Body of pancreas (tissue), 4 donors: ENCODE results near the gene RBL2. TPM values are rescaled to one million over a fixed set of nuclear protein-coding genes. Genes with fewer than 3 reads are reported as not detected.

Experiments used
- ATAC-seq: fragments of 150-250 bp; one replicate; pipeline ENCODE4 v1.9.1; 2016
- DNase-seq, 4 donors: peaks; one replicate each; pipeline ENCODE4 v3.0.0-alpha.2; 2019
- H3K27ac ChIP-seq, 4 donors: fragments of 200-600 bp; sonication (generic); 1 replicate in 3 of 4; 2 replicates in 1 of 4; pipeline versions ENCODE4 v1.5.1 to v1.6.1; 2016 to 2019; ENCODE audit warnings: mild to moderate bottlenecking in 1 of 4, mixed read lengths in 1 of 4, moderate library complexity in 1 of 4
- H3K27me3 ChIP-seq, 2 donors: fragments of 200-600 bp; sonication (generic); one replicate each; pipeline ENCODE4 v1.6.0; 2016; ENCODE audit warnings: mild to moderate bottlenecking in 1 of 2
- H3K36me3 ChIP-seq, 2 donors: fragments of 200-600 bp; sonication (generic); replicated peaks in 1 of 2; 2 replicates each; pipeline ENCODE4 v1.5.1; 2016; ENCODE audit warnings: low read depth in 2 of 2; ENCODE audit not compliant: insufficient read depth in 1 of 2
- H3K4me1 ChIP-seq: fragments of 200-600 bp; sonication (generic); one replicate; pipeline ENCODE4 v1.6.0; 2016
- H3K4me3 ChIP-seq, 2 donors: fragments of 200-600 bp; sonication (generic); 1 replicate in 1 of 2; 2 replicates in 1 of 2; pipeline ENCODE4 v1.5.1; 2016 to 2019
- H3K9me3 ChIP-seq, 3 donors: fragments of 200-600 bp; sonication (generic); 1 replicate in 2 of 3; 2 replicates in 1 of 3; pipeline ENCODE4 v1.5.1; 2016
- POLR2A ChIP-seq, 3 donors: fragments of 450-650 bp; IDR thresholded peaks; one replicate each; pipeline ENCODE4 v1.6.1; 2016; ENCODE audit warnings: antibody characterized with exemption in 3 of 3, mild to moderate bottlenecking in 2 of 3
- WGBS, 2 donors: methylation state at CpG; one replicate each; pipeline ENCODE4 v1.1.5; 2017; 5-methylcytosine and 5-hydroxymethylcytosine counted together
- intact Hi-C: fragments of 100-400 bp; cut with DNase I; formaldehyde crosslinking; loops from one replicate; pipeline ENCODE4 v1.15.1; 2023
- total RNA-seq, 2 donors: library from RNA; depleted of rRNA; stranded (reverse); fragments of >200 nt; gene quantifications; one replicate each; pipeline ENCODE4 v1.1.0, GENCODE V29; 2016
- TF ChIP-seq, protein P1 (sequence below), 7 experiments: fragments of 450-650 bp in 4 of 7; fragments of 200-600 bp in 3 of 7; sonication (generic) in 3 of 7; IDR thresholded peaks; one replicate each; pipeline ENCODE4 v1.5.1; 2016 to 2019; ENCODE audit warnings: antibody characterized with exemption in 7 of 7

RBL2 gene
- total RNA-seq, 2 donors from 2014 or later, result 82.7 to 114 TPM

DNA sequence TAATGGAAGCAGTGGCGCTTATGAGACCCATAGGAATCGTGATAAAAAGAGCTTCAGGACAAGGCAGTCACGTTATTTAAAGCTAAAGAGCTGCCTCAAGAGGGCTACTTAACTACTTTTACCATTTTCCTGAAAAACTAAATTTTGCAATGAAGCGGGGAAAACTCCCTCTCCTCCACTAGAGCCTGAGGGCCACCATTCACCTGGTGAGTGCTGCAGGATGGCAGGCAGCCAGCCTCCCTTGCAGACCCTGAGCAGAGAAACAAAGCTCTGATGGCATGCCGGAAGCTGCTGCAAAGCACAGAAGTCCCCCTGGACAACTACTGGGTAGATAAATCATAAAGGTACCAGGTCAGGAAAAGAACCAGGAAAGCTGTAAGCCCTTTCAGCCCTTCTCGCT lies 60.4 kb downstream of the RBL2 start:
- TF ChIP-seq, protein P1, sequence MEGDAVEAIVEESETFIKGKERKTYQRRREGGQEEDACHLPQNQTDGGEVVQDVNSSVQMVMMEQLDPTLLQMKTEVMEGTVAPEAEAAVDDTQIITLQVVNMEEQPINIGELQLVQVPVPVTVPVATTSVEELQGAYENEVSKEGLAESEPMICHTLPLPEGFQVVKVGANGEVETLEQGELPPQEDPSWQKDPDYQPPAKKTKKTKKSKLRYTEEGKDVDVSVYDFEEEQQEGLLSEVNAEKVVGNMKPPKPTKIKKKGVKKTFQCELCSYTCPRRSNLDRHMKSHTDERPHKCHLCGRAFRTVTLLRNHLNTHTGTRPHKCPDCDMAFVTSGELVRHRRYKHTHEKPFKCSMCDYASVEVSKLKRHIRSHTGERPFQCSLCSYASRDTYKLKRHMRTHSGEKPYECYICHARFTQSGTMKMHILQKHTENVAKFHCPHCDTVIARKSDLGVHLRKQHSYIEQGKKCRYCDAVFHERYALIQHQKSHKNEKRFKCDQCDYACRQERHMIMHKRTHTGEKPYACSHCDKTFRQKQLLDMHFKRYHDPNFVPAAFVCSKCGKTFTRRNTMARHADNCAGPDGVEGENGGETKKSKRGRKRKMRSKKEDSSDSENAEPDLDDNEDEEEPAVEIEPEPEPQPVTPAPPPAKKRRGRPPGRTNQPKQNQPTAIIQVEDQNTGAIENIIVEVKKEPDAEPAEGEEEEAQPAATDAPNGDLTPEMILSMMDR (IDR thresholded peaks at IDR 0.05), result no peak
- TF ChIP-seq POLR2A (IDR thresholded peaks at IDR 0.05), result no peak
- intact Hi-C loops, result loop anchor here (10.0 kb wide), 1 partner anchor 50 kb away; no protein-coding TSS in a partner anchor
- Histone ChIP-seq H3K27ac (no peak overlapping the region), H3K27me3 (no peaks in the 10 kb centered on the region), H3K9me3 (no peaks in the 10 kb centered on the region), H3K4me3 (no peak overlapping the region), H3K4me1 (no peaks in the 10 kb centered on the region), H3K36me3 (peaks cover 12 to 32% of the 10 kb centered on the region in 2 donors)
- DNase-seq (no peak), ATAC-seq (no peak)
- 87 to 92% methylated on average over 6 of the region's 6 CpGs for WGBS, 2 donors

DNA sequence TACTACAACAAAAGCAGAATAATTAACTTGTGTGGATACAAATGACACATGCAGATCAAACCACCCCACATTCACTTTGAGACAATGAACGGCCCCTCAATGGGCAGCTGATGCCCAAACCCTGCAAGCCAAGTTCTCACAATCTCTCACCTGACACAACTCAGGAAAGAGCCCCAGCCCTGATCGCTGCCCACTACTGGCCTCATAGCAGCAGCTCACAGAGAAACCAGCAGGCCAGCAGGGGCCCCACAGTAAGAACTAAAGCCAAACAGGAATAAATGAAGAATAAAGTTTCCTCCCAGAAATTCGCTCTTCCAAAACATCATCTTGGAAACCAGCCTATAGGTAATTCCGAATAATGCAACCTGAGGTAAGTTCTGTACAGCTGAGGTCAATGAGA lies 61.1 kb downstream of the RBL2 start:
- H3K27ac ChIP-seq, result no peak overlapping the region
- peaks cover 12 to 29% of the 10 kb centered on the region in 2 donors for H3K36me3 ChIP-seq
- ATAC-seq, result no peak
- no peak for DNase-seq
- intact Hi-C loops, result loop anchor here (10.0 kb wide), 1 partner anchor 51 kb away; no protein-coding TSS in a partner anchor
- no peak for TF ChIP-seq POLR2A (IDR thresholded peaks at IDR 0.05)
- TF ChIP-seq, protein P1 (IDR thresholded peaks at IDR 0.05), result no peak
- no peak overlapping the region for H3K4me3 ChIP-seq
- H3K9me3 ChIP-seq, result no peaks in the 10 kb centered on the region
- WGBS, 2 donors, result 86 to 93% methylated on average over 4 of the region's 4 CpGs
- no peaks in the 10 kb centered on the region for H3K27me3 ChIP-seq
- H3K4me1 ChIP-seq, result no peaks in the 10 kb centered on the region

DNA sequence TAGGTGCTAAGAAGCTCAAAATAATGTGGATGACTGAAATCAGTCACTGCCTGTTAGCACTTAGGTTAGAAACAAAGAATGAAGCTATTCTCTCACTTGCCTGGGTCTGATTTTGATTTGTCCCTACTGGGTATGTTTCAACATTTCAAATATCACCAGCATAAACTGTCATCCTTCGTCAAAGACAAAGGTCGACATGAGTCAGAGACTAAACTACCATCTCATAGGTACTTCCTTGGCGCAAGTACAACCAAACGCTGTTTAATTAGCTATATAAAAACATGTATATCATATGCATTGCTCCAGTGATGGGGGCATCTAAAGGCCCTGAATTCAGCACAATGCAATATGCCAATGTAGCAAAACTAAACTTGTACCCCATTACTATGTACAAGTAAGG lies 64.7 kb downstream of the RBL2 start:
- DNase-seq (no peak), ATAC-seq (no peak)
- WGBS, 2 donors, result 79 to 81% methylated on average over 4 of the region's 4 CpGs
- H3K36me3 ChIP-seq, result peaks cover 12 to 13% of the 10 kb centered on the region in 2 donors
- H3K4me3 ChIP-seq, result no peak overlapping the region
- TF ChIP-seq POLR2A (IDR thresholded peaks at IDR 0.05), result no peak
- TF ChIP-seq, protein P1 (IDR thresholded peaks at IDR 0.05), result no peak
- no peaks in the 10 kb centered on the region for H3K27me3 ChIP-seq
- no peak overlapping the region for H3K27ac ChIP-seq
- intact Hi-C loops, result loop anchor here (10.0 kb wide), 1 partner anchor 54 kb away; no protein-coding TSS in a partner anchor
- H3K4me1 ChIP-seq, result peaks cover 18% of the 10 kb centered on the region
- no peaks in the 10 kb centered on the region for H3K9me3 ChIP-seq

DNA sequence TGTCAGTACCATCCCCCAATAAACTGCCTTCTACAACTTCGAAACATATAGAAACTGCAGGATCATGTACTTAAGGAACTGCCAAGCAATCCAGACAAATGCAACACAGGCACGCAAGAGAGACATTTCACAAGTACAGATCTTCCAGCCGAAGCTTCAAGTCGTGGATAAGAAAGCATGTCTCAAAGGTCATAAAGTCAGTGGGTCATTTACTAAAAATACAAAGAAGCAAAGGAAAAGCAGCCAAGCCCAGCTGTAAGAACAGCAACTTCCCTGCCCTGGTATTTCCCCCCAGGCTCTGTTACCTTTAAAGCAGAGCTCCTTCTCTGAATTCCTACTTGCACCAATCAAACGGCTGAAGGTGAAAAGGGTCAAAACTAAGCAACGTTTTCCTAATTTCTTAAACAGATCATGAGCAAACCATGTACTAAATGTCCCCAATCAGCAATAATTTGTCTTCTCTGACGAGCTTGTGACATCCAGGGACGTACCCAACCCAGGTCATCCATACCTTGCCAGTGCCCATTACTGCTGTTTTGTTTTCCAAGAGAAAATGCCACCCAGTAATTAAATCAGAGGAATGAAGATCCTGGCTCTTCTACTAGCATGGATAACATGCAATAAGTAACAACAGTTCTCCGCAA lies 67.1 kb downstream of the RBL2 start:
- peak overlapping the region in 1 of 4 donors; percentile 91 for H3K27ac ChIP-seq
- no peak for DNase-seq

More for the DNA sequence above, 67.1 kb downstream of the RBL2 start:
- no peak for TF ChIP-seq POLR2A (IDR thresholded peaks at IDR 0.05)
- TF ChIP-seq, protein P1 (IDR thresholded peaks at IDR 0.05), result no peak
- WGBS, 2 donors, result 27 to 28% methylated on average over 9 of the region's 9 CpGs
- Histone ChIP-seq H3K4me1 (peaks cover 29% of the 10 kb centered on the region), H3K36me3 (peaks cover 4 to 5% of the 10 kb centered on the region in 2 donors), H3K27me3 (no peaks in the 10 kb centered on the region), H3K4me3 (no peak overlapping the region), H3K9me3 (no peaks in the 10 kb centered on the region)
- ATAC-seq, result no peak
- intact Hi-C loops, result no loop called here
